LNCAP (cell line): Measurements from ENCODE around the gene KRT4.

Experiments used
- TF ChIP-seq, protein P1 (sequence below): fragments of 450-650 bp; IDR thresholded peaks from 2 replicates; pipeline ENCODE4 v1.5.1; 2017; ENCODE audit warnings: mild to moderate bottlenecking

KRT4 gene

GRCh38 chr12:52798671-52799504 lies 15.0 kb downstream of the KRT4 start:
- TF ChIP-seq, protein P1, sequence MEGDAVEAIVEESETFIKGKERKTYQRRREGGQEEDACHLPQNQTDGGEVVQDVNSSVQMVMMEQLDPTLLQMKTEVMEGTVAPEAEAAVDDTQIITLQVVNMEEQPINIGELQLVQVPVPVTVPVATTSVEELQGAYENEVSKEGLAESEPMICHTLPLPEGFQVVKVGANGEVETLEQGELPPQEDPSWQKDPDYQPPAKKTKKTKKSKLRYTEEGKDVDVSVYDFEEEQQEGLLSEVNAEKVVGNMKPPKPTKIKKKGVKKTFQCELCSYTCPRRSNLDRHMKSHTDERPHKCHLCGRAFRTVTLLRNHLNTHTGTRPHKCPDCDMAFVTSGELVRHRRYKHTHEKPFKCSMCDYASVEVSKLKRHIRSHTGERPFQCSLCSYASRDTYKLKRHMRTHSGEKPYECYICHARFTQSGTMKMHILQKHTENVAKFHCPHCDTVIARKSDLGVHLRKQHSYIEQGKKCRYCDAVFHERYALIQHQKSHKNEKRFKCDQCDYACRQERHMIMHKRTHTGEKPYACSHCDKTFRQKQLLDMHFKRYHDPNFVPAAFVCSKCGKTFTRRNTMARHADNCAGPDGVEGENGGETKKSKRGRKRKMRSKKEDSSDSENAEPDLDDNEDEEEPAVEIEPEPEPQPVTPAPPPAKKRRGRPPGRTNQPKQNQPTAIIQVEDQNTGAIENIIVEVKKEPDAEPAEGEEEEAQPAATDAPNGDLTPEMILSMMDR: no peak

GRCh38 chr12:52798003-52798670 lies 15.8 kb downstream of the KRT4 start:
- TF ChIP-seq, protein P1: no peak

DNA sequence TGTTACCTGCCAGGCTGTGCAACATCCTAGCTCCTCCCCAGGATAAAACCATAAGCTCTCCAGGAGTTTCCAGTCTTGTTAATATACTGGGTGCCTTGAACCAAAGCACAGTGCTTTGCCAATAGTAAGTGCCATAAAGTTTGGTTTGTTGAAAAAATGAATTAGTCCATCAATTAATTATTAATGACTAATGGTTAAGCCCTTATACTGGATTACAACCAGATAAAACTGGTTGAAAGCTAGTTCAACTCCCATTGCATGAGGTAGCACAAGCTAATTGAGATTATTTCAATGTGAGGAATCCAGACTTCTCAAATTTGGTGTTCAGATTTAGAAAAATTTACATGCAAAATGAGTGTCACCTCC lies 16.4 kb downstream of the KRT4 start:
- TF ChIP-seq, protein P1: no peak

DNA sequence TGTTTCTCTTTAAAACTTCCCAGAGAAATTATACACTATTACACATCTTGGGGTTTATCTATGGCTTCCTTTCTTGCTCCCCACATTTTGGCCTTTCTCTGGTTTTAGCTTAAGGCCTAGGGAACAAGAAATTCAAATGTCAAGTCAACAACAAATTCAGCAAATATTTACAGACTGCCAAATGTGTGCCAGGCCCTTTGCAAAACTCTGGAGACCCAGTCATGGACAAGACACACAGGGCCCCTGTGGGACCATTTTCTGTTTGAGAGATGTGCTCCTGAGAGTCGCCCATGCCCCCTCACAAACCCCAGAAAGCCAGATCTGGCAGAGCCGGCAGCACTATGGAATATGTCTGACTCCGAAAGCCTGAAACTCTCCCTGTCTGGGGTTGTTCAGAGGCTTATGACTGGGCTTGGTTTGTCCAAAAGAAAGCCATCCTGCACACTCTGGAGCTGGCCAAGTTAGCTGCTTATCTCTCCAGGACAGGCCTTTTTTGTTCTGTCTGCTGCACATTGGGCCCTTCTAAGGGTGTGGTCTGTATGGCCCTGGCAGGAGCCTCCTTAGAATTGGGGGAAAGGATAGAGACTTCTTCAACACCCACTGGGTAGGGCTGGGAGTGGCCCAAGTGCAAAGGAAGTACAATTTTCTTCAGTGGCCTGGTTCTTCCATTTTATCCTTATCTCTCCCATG lies 16.9 kb downstream of the KRT4 start:
- TF ChIP-seq, protein P1: no peak

GRCh38 chr12:52796429-52796794 lies 17.5 kb downstream of the KRT4 start:
- TF ChIP-seq, protein P1: no peak

GRCh38 chr12:52795694-52796428 lies 18.1 kb downstream of the KRT4 start, which contains the start of gene KRT3:
KRT3 (minus strand) TSS chr12:52796117; CDS start chr12:52796042, 75 bp downstream.
- TF ChIP-seq, protein P1: no peak
